KMS-11 (cell line): ENCODE measurements around the gene VPS50.
"Not testable (repeated sequence)": the region's sequence is repeated elsewhere in the genome, so short reads cannot be mapped to it uniquely, and the experiment has no call there.

Experiments
- H2AFZ ChIP-seq: fragments of 200-600 bp; sonication (generic); 2 replicates; pipeline ENCODE4 v1.6.1; 2016; ENCODE audit warnings: antibody characterized with exemption, mixed run types, low read depth
- H3K27ac ChIP-seq: fragments of 200-600 bp; sonication (generic); 2 replicates; pipeline ENCODE4 v1.6.1; 2016; ENCODE audit warnings: mild to moderate bottlenecking, mixed run types
- H3K27me3 ChIP-seq: fragments of 200-600 bp; sonication (generic); 2 replicates; pipeline ENCODE4 v1.6.1; 2017; ENCODE audit warnings: mild to moderate bottlenecking, low read depth, mixed run types, moderate library complexity; ENCODE audit not compliant: insufficient read depth
- H3K36me3 ChIP-seq: fragments of 200-600 bp; sonication (generic); 2 replicates; pipeline ENCODE4 v1.6.1; 2017; ENCODE audit warnings: mild to moderate bottlenecking, mixed run types; ENCODE audit not compliant: insufficient read depth
- H3K4me1 ChIP-seq: fragments of 200-600 bp; sonication (generic); 2 replicates; pipeline ENCODE4 v1.6.1; 2016; ENCODE audit warnings: mild to moderate bottlenecking, low read depth, mixed run types; ENCODE audit not compliant: poor library complexity, severe bottlenecking
- H3K4me2 ChIP-seq: fragments of 200-600 bp; sonication (generic); 2 replicates; pipeline ENCODE4 v1.7.0; 2016; ENCODE audit warnings: mild to moderate bottlenecking, mixed run types
- H3K4me3 ChIP-seq: fragments of 200-600 bp; sonication (generic); IDR thresholded peaks from 2 replicates; pipeline ENCODE4 v1.6.1; 2017; ENCODE audit warnings: low read depth, low read length, mixed read lengths; ENCODE audit not compliant: insufficient read depth
- H3K79me2 ChIP-seq: fragments of 200-600 bp; sonication (generic); 2 replicates; pipeline ENCODE4 v1.6.1; 2016; ENCODE audit warnings: low read depth, mixed run types; ENCODE audit not compliant: insufficient read depth
- H3K9ac ChIP-seq: fragments of 200-600 bp; sonication (generic); 2 replicates; pipeline ENCODE4 v1.6.1; 2016; ENCODE audit warnings: mild to moderate bottlenecking, mixed run types
- H4K20me1 ChIP-seq: fragments of 200-600 bp; sonication (generic); 2 replicates; pipeline ENCODE4 v1.6.1; 2016; ENCODE audit warnings: mild to moderate bottlenecking, mixed run types; ENCODE audit not compliant: insufficient read depth
- CTCF ChIP-seq: fragments of 200-600 bp; sonication (generic); conservative IDR thresholded peaks from 2 replicates; pipeline ENCODE4 v1.6.1; 2017; ENCODE audit warnings: low read depth, mild to moderate bottlenecking, antibody characterized with exemption, low read length, moderate library complexity, mixed read lengths

The VPS50 gene

GRCh38 chr7:93337052-93337451 lies 104.9 kb downstream of the VPS50 start:
- H3K4me1 ChIP-seq = no peaks in the 10 kb centered on the region
- no peak overlapping the region for H3K9ac ChIP-seq
- no peaks in the 10 kb centered on the region for H4K20me1 ChIP-seq
- no peak overlapping the region for H3K27ac ChIP-seq
- no peaks in the 10 kb centered on the region for H3K79me2 ChIP-seq
- no peak overlapping the region for H3K4me2 ChIP-seq
- TF ChIP-seq CTCF = no peak
- H3K36me3 ChIP-seq = peaks cover 4% of the 10 kb centered on the region
- H3K27me3 ChIP-seq = no peaks in the 10 kb centered on the region
- H3K4me3 ChIP-seq = no peak overlapping the region
- H2AFZ ChIP-seq = no peak overlapping the region

- not testable (repeated sequence) for H3K36me3 ChIP-seq, H2AFZ ChIP-seq, H3K4me2 ChIP-seq, H3K27me3 ChIP-seq, H3K4me1 ChIP-seq, H3K4me3 ChIP-seq, H4K20me1 ChIP-seq, H3K79me2 ChIP-seq, H3K27ac ChIP-seq, H3K9ac ChIP-seq
Observed at GRCh38 chr7:93342178-93342577, 110.0 kb downstream of the VPS50 start.

- Histone ChIP-seq H2AFZ (no peak overlapping the region), H3K36me3 (no peaks in the 10 kb centered on the region), H3K4me1 (no peaks in the 10 kb centered on the region), H4K20me1 (no peaks in the 10 kb centered on the region), H3K27me3 (no peaks in the 10 kb centered on the region), H3K9ac (no peak overlapping the region), H3K4me3 (no peak overlapping the region), H3K79me2 (no peaks in the 10 kb centered on the region), H3K4me2 (no peak overlapping the region), H3K27ac (no peak overlapping the region)
- TF ChIP-seq CTCF = no peak
Observed at GRCh38 chr7:93350338-93350737, 118.2 kb downstream of the VPS50 start.

GRCh38 chr7:93352881-93353280 lies 120.7 kb downstream of the VPS50 start:
- H3K9ac ChIP-seq = no peak overlapping the region
- H3K27me3 ChIP-seq = no peaks in the 10 kb centered on the region
- no peaks in the 10 kb centered on the region for H3K36me3 ChIP-seq
- no peak overlapping the region for H2AFZ ChIP-seq
- no peak overlapping the region for H3K4me2 ChIP-seq
- no peaks in the 10 kb centered on the region for H4K20me1 ChIP-seq
- no peak overlapping the region for H3K27ac ChIP-seq
- no peaks in the 10 kb centered on the region for H3K4me1 ChIP-seq
- no peak overlapping the region for H3K4me3 ChIP-seq
- H3K79me2 ChIP-seq = no peaks in the 10 kb centered on the region
- TF ChIP-seq CTCF = no peak

- Histone ChIP-seq H3K4me2 (no peak overlapping the region), H3K27ac (no peak overlapping the region), H3K27me3 (no peaks in the 10 kb centered on the region), H2AFZ (no peak overlapping the region), H4K20me1 (no peaks in the 10 kb centered on the region), H3K9ac (no peak overlapping the region), H3K4me3 (no peak overlapping the region), H3K36me3 (no peaks in the 10 kb centered on the region), H3K4me1 (no peaks in the 10 kb centered on the region), H3K79me2 (no peaks in the 10 kb centered on the region)
- no peak for TF ChIP-seq CTCF
Observed at GRCh38 chr7:93354815-93355214, 122.6 kb downstream of the VPS50 start.
